B cell (primary cell): ENCODE data around the gene PLXNA3. TPM values are rescaled to one million over a fixed set of nuclear protein-coding genes. Genes with fewer than 3 reads are reported as not detected.

Experiments used
- ATAC-seq: fragments of 200-7000 bp; cut with Tn5 transposase; one replicate; pipeline ENCODE4 v1.10.0; 2021; ENCODE audit warnings: low read depth, mild to moderate bottlenecking, moderate number of reproducible peaks, moderate library complexity
- CTCF ChIA-PET: fragments of 350-600 bp; sonication (Branson Sonifier 250); formaldehyde crosslinking; loops from one replicate; lab custom pipeline; 2021; ENCODE audit warnings: antibody characterized with exemption, inconsistent platforms; lab: Charles Lee
- POLR2A ChIA-PET: fragments of 350-600 bp; sonication (Branson Sonifier 250); formaldehyde crosslinking; loops from one replicate; lab custom pipeline; 2021; ENCODE audit warnings: antibody characterized with exemption; lab: Charles Lee
- DNase-seq: peaks from one replicate; pipeline ENCODE4 v3.0.0; 2013
- H2AFZ ChIP-seq: 2 replicates; pipeline ENCODE4 v1.6.1; 2012; ENCODE audit warnings: mild to moderate bottlenecking, low read depth, low read length; ENCODE audit not compliant: insufficient read depth, poor library complexity, severe bottlenecking
- H3K27ac ChIP-seq, 2 donors: 1 replicate in 1 of 2; 2 replicates in 1 of 2; pipeline ENCODE4 v1.5.1; 2012 to 2013; ENCODE audit warnings: low read length in 2 of 2, mild to moderate bottlenecking in 2 of 2, moderate library complexity in 1 of 2
- H3K27me3 ChIP-seq, 4 experiments: fragments of 200-600 bp in 1 of 4; sonication (generic) in 1 of 4; replicated peaks in 1 of 4; 1 replicate in 2 of 4; 2 replicates in 2 of 4; pipeline versions ENCODE4 v1.6.1 to v1.7.0; 2013 to 2016; ENCODE audit warnings: low read length in 3 of 4, mild to moderate bottlenecking in 2 of 4, mixed read lengths in 1 of 4, moderate library complexity in 1 of 4; ENCODE audit not compliant: insufficient read depth in 4 of 4, control insufficient read depth in 3 of 4; ENCODE audit errors: control extremely low read depth in 1 of 4
- H3K36me3 ChIP-seq, 2 experiments: replicated peaks in 1 of 2; 1 replicate in 1 of 2; 2 replicates in 1 of 2; pipeline versions ENCODE4 v1.6.1 to v1.7.1; 2013; ENCODE audit warnings: low read length in 1 of 2; ENCODE audit not compliant: insufficient read depth in 2 of 2, control insufficient read depth in 1 of 2; ENCODE audit errors: control extremely low read depth in 1 of 2, extremely low read depth in 1 of 2
- H3K4me1 ChIP-seq, 2 donors: fragments of 200-600 bp in 1 of 2; sonication (generic) in 1 of 2; 1 replicate in 1 of 2; 2 replicates in 1 of 2; pipeline versions ENCODE4 v1.5.1 to v1.6.1; 2013 to 2017; ENCODE audit warnings: low read length in 2 of 2; ENCODE audit not compliant: control insufficient read depth in 2 of 2, insufficient read depth in 2 of 2
- H3K4me2 ChIP-seq: replicated peaks from 2 replicates; pipeline ENCODE3; 2012; ENCODE audit warnings: mild to moderate bottlenecking, low read depth, low read length; ENCODE audit not compliant: poor library complexity, severe bottlenecking
- H3K4me3 ChIP-seq, 5 experiments: fragments of 200-600 bp in 1 of 5; sonication (generic) in 1 of 5; 1 replicate in 3 of 5; 2 replicates in 2 of 5; pipeline versions ENCODE4 v1.5.1 to v1.7.0; 2011 to 2016; ENCODE audit warnings: low read length in 4 of 5, mild to moderate bottlenecking in 4 of 5, low read depth in 2 of 5, control low read depth in 1 of 5, moderate library complexity in 1 of 5; ENCODE audit not compliant: insufficient read depth in 1 of 5; ENCODE audit errors: control extremely low read depth in 1 of 5, extremely low read depth in 1 of 5
- H3K79me2 ChIP-seq: fragments of 200-600 bp; sonication (generic); one replicate; pipeline ENCODE4 v1.6.0; 2016; ENCODE audit warnings: low read length; ENCODE audit not compliant: control insufficient read depth, insufficient read depth
- H3K9ac ChIP-seq: fragments of 200-600 bp; sonication (generic); 2 replicates; pipeline ENCODE4 v1.6.1; 2017; ENCODE audit warnings: mild to moderate bottlenecking, low read length, moderate library complexity
- H3K9me3 ChIP-seq, 3 donors: one replicate each; pipeline versions ENCODE4 v1.6.1 to v1.7.1; 2013; ENCODE audit warnings: low read length in 2 of 3; ENCODE audit not compliant: control insufficient read depth in 2 of 3, insufficient read depth in 1 of 3; ENCODE audit errors: control extremely low read depth in 1 of 3
- H4K20me1 ChIP-seq: 2 replicates; pipeline ENCODE4 v1.6.0; 2012; ENCODE audit warnings: mild to moderate bottlenecking, low read length; ENCODE audit not compliant: insufficient read depth, control insufficient read depth, poor library complexity, severe bottlenecking
- H3K27ac Mint-ChIP-seq: one replicate; pipeline ENCODE4 v1.8.0; 2021; ENCODE audit warnings: mixed read lengths
- H3K27me3 Mint-ChIP-seq: one replicate; pipeline ENCODE4 v1.8.0; 2021; ENCODE audit warnings: mixed read lengths
- H3K4me1 Mint-ChIP-seq: one replicate; pipeline ENCODE4 v1.8.0; 2021; ENCODE audit warnings: mixed read lengths
- H3K4me3 Mint-ChIP-seq: one replicate; pipeline ENCODE4 v1.8.0; 2021; ENCODE audit warnings: mixed read lengths
- H3K9me3 Mint-ChIP-seq: one replicate; pipeline ENCODE4 v1.8.0; 2022; ENCODE audit warnings: mixed read lengths; ENCODE audit not compliant: insufficient read depth
- EZH2 ChIP-seq: IDR thresholded peaks from 2 replicates; pipeline ENCODE4 v1.6.1; 2012; ENCODE audit warnings: borderline replicate concordance, low read depth, mild to moderate bottlenecking, moderate library complexity, low read length; ENCODE audit not compliant: insufficient read depth, poor library complexity, severe bottlenecking
- WGBS: methylation state at CpG from one replicate; pipeline ENCODE4 v1.1.5; 2013; ENCODE audit warnings: missing lambda C conversion rate; ENCODE audit not compliant: insufficient coverage; 5-methylcytosine and 5-hydroxymethylcytosine counted together
- intact Hi-C: fragments of 100-400 bp; cut with micrococcal nuclease; formaldehyde crosslinking; loops from one replicate; pipeline ENCODE4 v1.10.0; 2022
- polyA plus RNA-seq: library from polyadenylated mRNA; depleted of rRNA; stranded (reverse); fragments of >200 nt; gene quantifications from 2 replicates; pipeline ENCODE4 v1.2.3, GENCODE V29; 2012
- total RNA-seq, 2 donors: library from RNA; stranded (reverse); fragments of 120-200 nt in 1 of 2; gene quantifications; 1 replicate in 1 of 2; 2 replicates in 1 of 2; pipeline versions ENCODE4 v1.2.3 to v1.2.4, GENCODE V29; 2013 to 2022
- TF ChIP-seq, protein P1 (sequence below): fragments of 200-600 bp; IDR thresholded peaks from one replicate; pipeline ENCODE4 v1.8.0; 2022; ENCODE audit warnings: antibody characterized with exemption, mild to moderate bottlenecking

The PLXNA3 gene
- total and polyA plus RNA-seq, 2 donors (not counting 1 experiment from before 2014, with no cell fraction given) = 68.6 to 114 TPM

- Histone ChIP-seq H3K36me3 (peaks cover 0 to 16% of the 10 kb centered on the region in 2 experiments), H3K27me3 (no peaks in the 10 kb centered on the region), H3K9me3 (peaks cover 0 to 3% (median 0%) of the 10 kb centered on the region in 3 donors), H2AFZ (no peak overlapping the region), H3K4me2 (no peak overlapping the region), H3K79me2 (no peaks in the 10 kb centered on the region), H3K4me3 (no peak overlapping the region), H4K20me1 (no peaks in the 10 kb centered on the region), H3K4me1 (no peaks in the 10 kb centered on the region), H3K9ac (no peak overlapping the region), H3K27ac (no peak overlapping the region)
- H3K9me3 Mint-ChIP-seq = no peaks in the 10 kb centered on the region
- TF ChIP-seq, protein P1, sequence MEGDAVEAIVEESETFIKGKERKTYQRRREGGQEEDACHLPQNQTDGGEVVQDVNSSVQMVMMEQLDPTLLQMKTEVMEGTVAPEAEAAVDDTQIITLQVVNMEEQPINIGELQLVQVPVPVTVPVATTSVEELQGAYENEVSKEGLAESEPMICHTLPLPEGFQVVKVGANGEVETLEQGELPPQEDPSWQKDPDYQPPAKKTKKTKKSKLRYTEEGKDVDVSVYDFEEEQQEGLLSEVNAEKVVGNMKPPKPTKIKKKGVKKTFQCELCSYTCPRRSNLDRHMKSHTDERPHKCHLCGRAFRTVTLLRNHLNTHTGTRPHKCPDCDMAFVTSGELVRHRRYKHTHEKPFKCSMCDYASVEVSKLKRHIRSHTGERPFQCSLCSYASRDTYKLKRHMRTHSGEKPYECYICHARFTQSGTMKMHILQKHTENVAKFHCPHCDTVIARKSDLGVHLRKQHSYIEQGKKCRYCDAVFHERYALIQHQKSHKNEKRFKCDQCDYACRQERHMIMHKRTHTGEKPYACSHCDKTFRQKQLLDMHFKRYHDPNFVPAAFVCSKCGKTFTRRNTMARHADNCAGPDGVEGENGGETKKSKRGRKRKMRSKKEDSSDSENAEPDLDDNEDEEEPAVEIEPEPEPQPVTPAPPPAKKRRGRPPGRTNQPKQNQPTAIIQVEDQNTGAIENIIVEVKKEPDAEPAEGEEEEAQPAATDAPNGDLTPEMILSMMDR = no peak
- TF ChIP-seq EZH2 = no peak
- CTCF ChIA-PET = no interaction called here
- DNase-seq (no peak), ATAC-seq (no peak)
- H3K4me1 Mint-ChIP-seq = no peaks in the 10 kb centered on the region
- H3K27me3 Mint-ChIP-seq = no peaks in the 10 kb centered on the region
- intact Hi-C loops = no loop called here
- WGBS = 100% methylated on average over 3 of the region's 12 CpGs
- POLR2A ChIA-PET = no interaction called here
- no peak overlapping the region for H3K27ac Mint-ChIP-seq
- no peak overlapping the region for H3K4me3 Mint-ChIP-seq
Observed at GRCh38 chrX:154505734-154506133, 47.7 kb downstream of the PLXNA3 start.

GRCh38 chrX:154506483-154507332, 48.6 kb downstream of the PLXNA3 start:
- ChIA-PET CTCF (no interaction called here), POLR2A (no interaction called here)
- H3K9ac ChIP-seq = no peak overlapping the region
- WGBS = 95% methylated on average over 18 of the region's 37 CpGs
- H3K79me2 ChIP-seq = no peaks in the 10 kb centered on the region
- H3K4me1 Mint-ChIP-seq = peaks cover 3% of the 10 kb centered on the region
- no peaks in the 10 kb centered on the region for H3K27me3 Mint-ChIP-seq
- H3K4me2 ChIP-seq = no peak overlapping the region
- intact Hi-C loops = no loop called here
- no peak overlapping the region for H3K27ac ChIP-seq
- DNase-seq (no peak), ATAC-seq (no peak)
- H3K9me3 ChIP-seq = peaks cover 0 to 3% (median 0%) of the 10 kb centered on the region in 3 donors
- no peak overlapping the region for H3K27ac Mint-ChIP-seq
- H3K36me3 ChIP-seq = peaks cover 0 to 18% of the 10 kb centered on the region in 2 experiments
- H3K4me3 Mint-ChIP-seq = no peak overlapping the region
- peaks cover 0 to 7% of the 10 kb centered on the region in 2 donors for H3K4me1 ChIP-seq
- TF ChIP-seq EZH2 = no peak
- TF ChIP-seq, protein P1 = no peak
- no peaks in the 10 kb centered on the region for H3K9me3 Mint-ChIP-seq
- H3K27me3 ChIP-seq = no peaks in the 10 kb centered on the region
- H3K4me3 ChIP-seq = no peak overlapping the region
- no peaks in the 10 kb centered on the region for H4K20me1 ChIP-seq
- no peak overlapping the region for H2AFZ ChIP-seq
